Activated CD8-positive, alpha-beta memory T cell treated with anti-CD3 and anti-CD28 coated beads for 24 hours (primary cell): ENCODE measurements around the gene GIMAP2.
"Not testable (repeated sequence)": the region's sequence is repeated elsewhere in the genome, so short reads cannot be mapped to it uniquely, and the experiment has no call there.

Source experiments
- DNase-seq: peaks from one replicate; pipeline ENCODE4 v3.0.0-alpha.2; 2020

Gene GIMAP2

DNA sequence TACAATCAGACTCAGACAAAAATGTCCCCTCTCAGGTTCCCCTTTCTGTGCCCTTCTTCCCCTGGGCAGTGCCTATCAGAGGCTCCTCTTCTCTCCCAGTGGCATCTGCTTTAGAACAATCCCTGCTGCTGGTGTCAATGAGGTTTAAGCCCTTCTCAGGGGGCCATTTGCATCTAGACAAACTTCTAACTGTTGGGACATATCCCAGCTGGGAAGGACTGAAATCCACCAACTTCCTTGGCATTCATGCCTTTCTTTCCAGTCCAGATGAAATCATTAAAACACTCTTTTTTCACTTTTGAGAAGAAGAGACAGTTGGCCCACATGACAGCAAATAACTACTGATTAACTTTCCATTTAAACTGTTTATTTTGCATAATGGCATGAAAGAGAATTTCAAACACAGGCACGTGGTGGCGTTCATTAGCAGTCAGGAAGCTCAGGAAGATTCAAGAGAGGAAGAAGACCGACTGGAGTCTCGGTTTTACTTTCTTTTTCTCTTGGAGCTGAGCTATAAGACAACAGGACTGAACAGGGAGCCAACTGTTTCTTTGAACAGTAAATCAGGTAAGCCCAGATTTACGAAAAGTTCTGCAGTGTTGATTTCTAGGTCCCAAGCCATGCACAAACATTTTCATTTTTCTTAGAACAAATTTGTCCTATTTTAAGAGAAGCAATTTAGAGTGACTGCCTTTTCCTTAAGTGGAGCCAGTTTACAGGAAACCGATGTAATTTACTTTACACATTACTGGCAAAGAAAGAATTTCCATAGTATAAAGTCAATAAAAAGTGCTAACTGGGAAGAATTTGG lies at the start of gene GIMAP2:
TSS of gene GIMAP2 (plus strand) at position 488 of the 811 bp plus-strand sequence. CDS start 1,354 bp downstream, outside the sequence.
- DNase-seq: no peak

GRCh38 chr7:150641854-150642253 lies 43.7 kb upstream of the GIMAP2 start:
- DNase-seq: no peak

DNA sequence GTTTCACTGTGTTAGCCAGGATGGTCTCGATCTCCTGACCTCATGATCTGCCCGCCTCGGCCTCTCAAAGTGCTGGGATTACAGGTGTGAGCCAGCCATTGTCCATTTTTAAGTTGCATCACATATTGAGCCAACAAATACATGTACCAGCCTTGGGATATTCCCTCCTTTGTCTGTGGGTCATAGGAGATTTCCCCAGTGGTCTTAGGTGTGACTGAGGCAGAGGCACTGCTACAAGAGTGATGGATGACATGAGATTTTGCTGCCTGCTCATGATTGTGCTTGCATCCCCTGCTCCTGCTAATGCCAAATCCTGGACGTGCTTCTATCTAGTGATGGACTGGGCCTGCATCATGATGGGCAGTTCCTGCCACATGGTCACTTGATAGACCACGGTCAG lies 42.6 kb upstream of the GIMAP2 start:
- DNase-seq: no peak

- no peak for DNase-seq
Observed at GRCh38 chr7:150645259-150646020, 40.1 kb upstream of the GIMAP2 start.

DNA sequence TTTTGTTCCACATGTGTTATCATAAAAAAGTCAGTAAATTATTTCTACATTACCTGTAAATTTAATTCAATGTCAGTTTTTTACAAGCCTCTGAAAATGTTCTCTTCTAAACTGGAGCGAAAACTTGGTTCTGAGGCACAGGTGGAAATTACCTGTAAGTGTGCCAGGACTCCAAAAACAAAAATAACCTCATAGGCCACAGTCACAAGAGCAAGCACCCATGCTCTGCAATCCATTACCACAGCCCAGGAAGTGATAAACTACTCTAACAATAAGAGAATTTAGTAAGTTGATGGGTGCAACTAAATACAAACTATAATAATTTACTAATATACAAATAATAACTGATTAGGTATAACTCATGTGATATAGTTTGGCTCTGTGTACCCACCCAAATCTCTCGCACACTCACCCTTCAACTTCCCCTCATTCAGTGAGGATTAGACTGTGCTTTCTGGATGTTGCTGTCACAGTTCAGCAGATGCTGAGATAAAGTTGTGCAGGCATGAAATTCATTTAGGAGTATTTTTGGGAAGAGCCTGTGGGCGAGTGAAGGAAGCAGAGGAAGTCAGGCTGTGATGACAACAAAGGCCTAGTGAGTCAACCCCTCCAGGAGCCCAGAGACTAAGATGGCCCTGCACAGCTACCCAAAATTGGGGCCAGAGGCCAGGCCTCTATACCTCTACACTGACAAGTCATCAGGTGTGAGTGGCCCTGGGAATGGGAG lies 37.0 kb upstream of the GIMAP2 start:
- DNase-seq: no peak

GRCh38 chr7:150649080-150649385 lies 36.5 kb upstream of the GIMAP2 start:
- no peak for DNase-seq

DNA sequence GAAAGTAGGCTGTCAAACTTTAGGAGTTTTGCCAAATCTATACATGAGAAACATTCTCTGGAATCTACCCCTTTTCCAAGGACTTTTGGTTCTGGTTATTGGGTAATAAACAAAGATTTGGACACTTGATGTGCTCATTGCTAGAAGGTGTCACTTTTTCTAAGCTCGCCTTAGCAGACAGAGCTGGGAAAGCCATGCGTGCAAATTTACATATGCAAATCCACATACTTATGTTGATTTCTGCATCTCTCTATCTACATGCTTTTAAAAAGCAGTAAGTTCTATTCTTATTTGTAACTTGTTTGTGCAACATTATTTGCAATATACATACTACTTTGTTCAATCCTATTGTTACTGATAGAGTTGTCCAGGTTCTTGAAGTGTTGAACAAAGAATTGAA lies 30.8 kb upstream of the GIMAP2 start:
- no peak for DNase-seq

DNA sequence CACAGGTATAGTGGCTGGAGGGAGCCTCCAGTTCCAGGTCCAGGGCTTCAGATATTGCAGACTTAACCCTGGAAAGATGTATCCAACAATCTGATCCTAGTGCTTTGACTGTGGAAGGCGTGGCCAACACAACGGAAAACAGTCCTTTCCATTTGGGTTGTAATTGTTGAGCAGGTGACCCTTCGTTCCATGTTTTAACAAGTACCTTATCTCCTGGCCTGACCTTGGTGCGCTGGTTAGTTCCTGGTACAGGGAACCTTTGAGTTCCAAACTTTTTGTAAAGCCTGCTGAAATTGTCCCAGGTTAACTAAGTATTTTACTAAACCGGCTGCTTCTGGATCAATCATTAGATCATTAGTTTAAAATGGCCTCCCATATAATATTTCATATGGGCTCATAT lies 29.5 kb upstream of the GIMAP2 start:
- no peak for DNase-seq

DNA sequence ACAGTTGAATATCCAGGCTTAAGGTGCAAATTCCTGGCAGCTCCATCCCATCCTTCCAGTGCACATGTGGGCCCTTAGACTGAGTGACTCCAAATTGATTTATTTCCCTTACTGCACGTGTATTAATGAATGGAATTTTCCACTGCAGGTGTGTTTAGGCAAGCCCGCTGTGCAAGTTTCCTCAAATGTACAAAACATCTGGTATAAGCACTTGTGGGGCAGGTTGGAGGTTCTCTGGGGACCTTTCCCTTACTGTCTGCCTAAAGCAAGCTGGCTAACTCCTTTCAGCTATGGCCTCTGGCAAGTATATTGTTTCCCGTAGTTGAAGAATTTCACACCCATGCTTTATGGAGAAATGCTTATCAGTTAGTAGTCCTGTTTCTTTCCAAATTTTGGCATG lies 28.0 kb upstream of the GIMAP2 start:
- DNase-seq: no peak

GRCh38 chr7:150660939-150661613 lies 24.4 kb upstream of the GIMAP2 start:
- DNase-seq: no peak

GRCh38 chr7:150662821-150663220 lies 22.7 kb upstream of the GIMAP2 start:
- DNase-seq: not testable (repeated sequence)

DNA sequence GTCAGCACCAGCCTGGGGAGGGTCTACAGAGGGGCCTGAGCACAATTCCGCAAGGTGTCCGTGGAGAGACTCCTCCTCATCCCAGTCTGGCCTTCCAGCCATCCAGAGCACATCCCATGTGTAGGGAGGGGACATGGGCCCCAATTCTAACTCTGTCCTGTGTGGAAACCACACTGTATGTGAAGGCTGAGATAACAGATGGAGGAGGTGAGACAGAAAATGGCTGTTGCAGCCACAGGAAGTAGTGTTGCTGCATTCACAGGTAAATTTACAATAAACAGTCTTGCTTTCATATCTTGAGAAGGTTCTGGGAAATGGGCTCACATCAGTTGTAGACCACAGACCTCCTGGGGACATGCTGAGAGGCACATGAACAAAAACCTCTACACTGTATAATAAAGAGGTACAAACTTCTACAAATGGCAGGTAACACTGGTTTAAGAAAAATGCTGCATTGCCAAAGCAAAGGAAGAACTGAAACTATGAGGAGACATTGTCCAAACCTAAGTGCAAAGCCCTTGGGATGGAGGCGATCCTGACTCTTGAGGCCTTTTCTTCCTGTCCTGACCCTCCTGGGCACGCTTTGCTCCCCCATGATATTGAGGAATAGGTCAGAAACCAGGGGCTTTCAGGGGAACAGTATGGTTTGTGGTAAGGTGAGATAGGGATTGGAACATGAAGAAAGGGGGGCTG lies 21.6 kb upstream of the GIMAP2 start:
- no peak for DNase-seq

- peak; percentile 80 for DNase-seq
Observed at GRCh38 chr7:150665089-150665748, 20.3 kb upstream of the GIMAP2 start.

DNA sequence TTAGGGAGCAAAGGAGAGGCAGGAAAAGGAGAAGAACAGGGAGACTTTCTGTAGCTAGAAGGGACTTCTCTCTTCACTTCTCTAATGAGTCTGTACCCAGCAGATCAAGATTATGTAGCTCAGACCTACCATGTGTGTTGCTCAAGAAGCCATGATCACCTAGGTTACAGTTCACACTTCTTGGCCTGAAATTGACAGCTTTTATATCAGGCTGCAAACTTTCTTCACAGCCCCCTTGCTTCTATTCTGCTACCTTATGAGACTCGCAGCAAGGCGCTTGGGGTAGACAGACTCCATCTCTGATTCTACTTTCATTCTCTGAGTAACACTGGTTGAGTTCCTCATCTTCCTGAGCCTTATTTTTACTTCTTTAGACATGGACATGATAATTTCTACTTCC lies 19.6 kb upstream of the GIMAP2 start:
- no peak for DNase-seq

DNA sequence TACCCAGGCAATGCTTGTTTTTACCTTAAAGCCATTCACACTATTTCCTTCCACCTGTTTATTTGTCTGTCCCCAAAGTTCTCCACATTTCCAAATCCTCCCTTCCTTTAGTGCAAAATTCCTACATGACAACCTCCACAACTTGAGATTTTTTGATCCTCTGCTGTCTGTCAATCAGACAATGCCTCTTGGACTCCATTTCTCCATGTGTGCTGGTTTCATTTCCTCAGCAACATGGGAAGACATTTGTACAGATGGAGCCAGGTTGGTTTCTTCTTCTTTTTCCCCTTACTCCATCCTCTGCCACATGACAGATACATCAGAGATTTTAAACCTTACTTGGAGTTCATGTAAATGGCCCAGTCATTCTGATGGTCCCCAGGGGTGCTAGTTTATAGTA lies 19.1 kb upstream of the GIMAP2 start:
- DNase-seq: no peak

DNA sequence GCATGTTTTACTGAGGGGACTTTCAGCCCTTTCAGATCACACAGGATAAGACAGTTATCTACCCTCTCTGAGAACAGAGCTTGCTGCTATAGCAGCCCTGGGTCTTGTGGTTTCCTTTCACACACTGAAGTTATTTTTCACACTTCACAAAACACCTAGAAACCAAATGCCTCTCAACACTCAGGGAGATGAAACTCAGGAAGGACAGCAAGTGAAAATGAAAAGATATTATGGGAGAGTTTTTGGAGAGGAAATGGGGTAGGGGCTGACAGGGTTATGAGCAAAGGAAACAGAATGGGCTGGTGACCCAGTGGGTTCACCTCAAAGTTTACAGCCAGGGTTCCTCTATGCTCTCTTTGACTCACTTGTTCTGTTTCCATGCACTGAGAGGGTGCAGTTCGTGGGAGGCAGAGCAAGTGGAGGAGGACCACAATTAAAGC lies 17.0 kb upstream of the GIMAP2 start:
- DNase-seq: peak; percentile 78

GRCh38 chr7:150668977-150669376 lies 16.5 kb upstream of the GIMAP2 start:
- DNase-seq: no peak

DNA sequence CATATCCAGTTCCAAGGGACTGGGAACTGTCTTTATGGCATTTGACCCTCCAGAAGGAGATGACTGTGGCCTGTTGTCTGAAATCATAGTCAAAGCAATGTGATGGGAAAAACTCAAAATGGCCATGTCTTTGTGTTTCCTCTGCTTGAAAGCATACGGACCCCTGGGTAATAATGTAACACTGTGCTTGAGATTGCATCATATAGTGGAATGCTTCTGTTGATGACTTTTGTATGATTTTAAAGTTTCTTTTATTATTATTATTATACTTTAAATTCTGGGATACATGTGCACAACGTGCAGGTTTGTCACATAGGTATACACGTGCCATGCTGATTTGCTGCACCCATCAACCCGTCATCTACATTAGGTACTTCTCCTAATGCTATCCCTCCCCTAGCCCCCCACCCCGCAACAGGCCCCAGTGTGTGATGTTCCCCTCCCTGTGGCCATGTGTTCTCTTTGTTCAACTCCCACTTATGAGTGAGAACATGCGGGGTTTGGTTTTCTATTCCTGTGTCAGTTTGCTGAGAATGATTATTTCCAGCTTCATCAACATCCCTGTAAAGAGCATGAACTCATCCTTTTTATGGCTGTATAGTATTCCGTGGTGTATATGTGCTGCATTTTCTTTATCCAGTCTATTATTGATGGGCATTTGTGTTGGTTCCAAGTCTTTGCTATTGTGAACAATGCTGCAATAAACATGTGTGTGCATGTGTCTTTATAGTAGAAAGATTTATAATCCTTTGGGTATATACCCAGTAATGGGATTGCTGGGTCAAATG lies 13.5 kb upstream of the GIMAP2 start:
- not testable (repeated sequence) for DNase-seq

DNA sequence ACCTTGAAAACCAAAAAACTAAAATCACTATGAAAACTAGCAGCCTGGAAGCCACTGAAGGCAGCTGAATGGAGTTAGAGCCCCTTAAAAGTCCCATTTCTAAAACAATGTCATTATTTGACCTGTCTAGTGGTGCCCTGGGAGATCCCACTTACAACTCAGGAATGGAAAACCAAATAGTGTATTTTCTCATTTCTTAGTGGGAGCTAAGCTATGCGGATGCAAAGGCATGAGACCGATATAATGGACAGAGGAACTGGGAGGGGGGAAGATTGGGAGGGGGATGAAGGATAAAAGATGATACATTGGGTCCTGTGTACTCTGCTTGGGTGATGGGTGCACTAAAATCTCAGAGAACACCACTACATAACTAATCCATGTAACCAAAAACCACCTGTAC lies 9.8 kb upstream of the GIMAP2 start:
- no peak for DNase-seq

- not testable (repeated sequence) for DNase-seq
Observed at GRCh38 chr7:150676276-150676675, 9.2 kb upstream of the GIMAP2 start.

DNA sequence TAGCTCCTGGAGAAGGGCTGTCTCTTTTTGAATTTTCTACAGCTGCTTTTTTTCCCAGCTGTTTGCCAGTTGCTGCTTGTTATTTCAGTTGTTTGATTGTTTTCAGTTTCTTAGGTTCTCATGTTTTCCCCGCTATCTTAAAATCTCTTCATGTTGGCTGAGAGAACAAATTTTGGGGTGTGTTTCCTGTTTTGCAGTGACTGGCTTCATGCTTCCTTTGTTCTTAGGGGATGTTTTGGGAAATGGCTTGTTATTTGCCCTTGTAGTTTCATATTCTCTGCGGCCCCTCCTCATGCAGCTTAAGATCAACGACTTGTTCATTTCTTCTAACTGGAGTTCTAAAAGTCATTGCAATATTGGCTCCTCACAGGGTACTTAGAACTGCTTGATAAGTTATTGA lies 8.7 kb upstream of the GIMAP2 start:
- not testable (repeated sequence) for DNase-seq
